Body of pancreas (tissue), 4 donors: Measurements from ENCODE around the gene POLR1A.

Source experiments
- CTCF ChIP-seq, 7 experiments: fragments of 450-650 bp in 4 of 7; fragments of 200-600 bp in 3 of 7; sonication (generic) in 3 of 7; IDR thresholded peaks; one replicate each; pipeline ENCODE4 v1.5.1; 2016 to 2019; ENCODE audit warnings: antibody characterized with exemption in 7 of 7
- POLR2A ChIP-seq, 3 donors: fragments of 450-650 bp; IDR thresholded peaks; one replicate each; pipeline ENCODE4 v1.6.1; 2016; ENCODE audit warnings: antibody characterized with exemption in 3 of 3, mild to moderate bottlenecking in 2 of 3

GRCh38 chr2:86056590-86057331, 48.9 kb downstream of the POLR1A start:
- no peak for TF ChIP-seq CTCF (IDR thresholded peaks at IDR 0.05)
- TF ChIP-seq POLR2A (IDR thresholded peaks at IDR 0.05), result no peak
